HepG2 (cell line): Measurements from ENCODE around the gene CAPS. TPM values are rescaled to one million over a fixed set of nuclear protein-coding genes. Genes with fewer than 3 reads are reported as not detected.

ENCODE experiments used
- GLI4 ChIP-seq: sonication (generic); formaldehyde crosslinking; IDR thresholded peaks from 2 replicates; pipeline ENCODE4 v1.5.1; 2020; ENCODE audit warnings: missing genetic modification reagents, mild to moderate bottlenecking, moderate library complexity, borderline replicate concordance
- KAT7 ChIP-seq: IDR thresholded peaks from 2 replicates; pipeline ENCODE4 v1.6.1; 2018; ENCODE audit warnings: borderline replicate concordance, missing compliant biosample characterization
- NR1H2 ChIP-seq: sonication (generic); formaldehyde crosslinking; IDR thresholded peaks from 2 replicates; pipeline ENCODE4 v1.8.1; 2022; ENCODE audit warnings: low read depth, missing genetic modification reagents, borderline replicate concordance
- PHF8 ChIP-seq: sonication (generic); formaldehyde crosslinking; IDR thresholded peaks from 2 replicates; pipeline ENCODE4 v1.5.0; 2020; ENCODE audit warnings: missing genetic modification reagents
- TGIF2 ChIP-seq: IDR thresholded peaks from 2 replicates; pipeline ENCODE4 v1.6.1; 2016; ENCODE audit warnings: control low read depth, missing compliant biosample characterization
- ZBTB7A ChIP-seq: sonication (generic); formaldehyde crosslinking; IDR thresholded peaks from 2 replicates; pipeline ENCODE4 v1.8.0; 2022; ENCODE audit warnings: mild to moderate bottlenecking, missing genetic modification reagents
- ZFP36L1 ChIP-seq: sonication (generic); formaldehyde crosslinking; IDR thresholded peaks from 2 replicates; pipeline ENCODE4 v1.8.0; 2022; ENCODE audit warnings: mild to moderate bottlenecking, missing genetic modification reagents, moderate library complexity
- ZNF207 ChIP-seq: fragments of 450-650 bp; IDR thresholded peaks from 2 replicates; pipeline ENCODE4 v1.6.1; 2016; ENCODE audit warnings: antibody characterized with exemption, borderline replicate concordance
- ZNF224 ChIP-seq: sonication (generic); formaldehyde crosslinking; IDR thresholded peaks from 2 replicates; pipeline ENCODE4 v1.5.0; 2020; ENCODE audit warnings: mild to moderate bottlenecking, missing genetic modification reagents
- ZNF33A ChIP-seq: sonication (generic); formaldehyde crosslinking; IDR thresholded peaks from 2 replicates; pipeline ENCODE4 v1.5.1; 2020; ENCODE audit warnings: missing genetic modification reagents, mild to moderate bottlenecking, moderate library complexity, borderline replicate concordance
- ZNF558 ChIP-seq: sonication (generic); formaldehyde crosslinking; IDR thresholded peaks from 2 replicates; pipeline ENCODE4 v1.9.0; 2022; ENCODE audit warnings: mild to moderate bottlenecking, missing genetic modification reagents, borderline replicate concordance
- polyA plus RNA-seq, 8 experiments: library from polyadenylated mRNA; depleted of rRNA in 3 of 8; stranded (reverse) in 7 of 8; unstranded in 1 of 8; fragments of >200 nt; fragmentation: Illumina TruSeq in 4 of 8; extraction: Trizol in 4 of 8; gene quantifications; 2 replicates each; pipeline versions ENCODE4 v1.2.1 to v1.2.3, GENCODE V29; 2011 to 2016; ENCODE audit warnings: low read depth in 4 of 8, missing spikeins in 1 of 8, mixed read lengths in 1 of 8; ENCODE audit not compliant: insufficient read depth in 1 of 8
- total RNA-seq, 5 experiments: library from RNA; depleted of rRNA; stranded (reverse); fragments of >200 nt; fragmentation: Illumina TruSeq; extraction: Trizol; gene quantifications; 2 replicates each; pipeline ENCODE4 v1.2.3, GENCODE V29; 2016; ENCODE audit warnings: low read depth in 1 of 5
- TF ChIP-seq, protein P1 (sequence below): IDR thresholded peaks from 2 replicates; pipeline ENCODE4 v1.6.1; 2016
- TF ChIP-seq, protein P2 (sequence below): sonication (generic); formaldehyde crosslinking; IDR thresholded peaks from one replicate; pipeline ENCODE4 v1.5.1; 2020; ENCODE audit warnings: mild to moderate bottlenecking, missing genetic modification reagents; ENCODE audit errors: not compliant biosample characterization
- TF ChIP-seq, protein P3 (sequence below): IDR thresholded peaks from 2 replicates; pipeline ENCODE4 v1.6.1; 2012; ENCODE audit warnings: inconsistent platforms
- TF ChIP-seq, protein P4 (sequence below): sonication (generic); formaldehyde crosslinking; IDR thresholded peaks from 2 replicates; pipeline ENCODE4 v1.9.0; 2022; ENCODE audit warnings: missing genetic modification reagents, mild to moderate bottlenecking, borderline replicate concordance
- TF ChIP-seq, protein P5 (sequence below): sonication (generic); formaldehyde crosslinking; IDR thresholded peaks from 2 replicates; pipeline ENCODE4 v1.5.0; 2020; ENCODE audit warnings: mild to moderate bottlenecking, missing genetic modification reagents, borderline replicate concordance

Gene CAPS
- total and polyA plus RNA-seq, 2 of the 13 experiments (the other 11 are each of a cell fraction or from before 2014, with no cell fraction given), result 3.1 TPM

DNA sequence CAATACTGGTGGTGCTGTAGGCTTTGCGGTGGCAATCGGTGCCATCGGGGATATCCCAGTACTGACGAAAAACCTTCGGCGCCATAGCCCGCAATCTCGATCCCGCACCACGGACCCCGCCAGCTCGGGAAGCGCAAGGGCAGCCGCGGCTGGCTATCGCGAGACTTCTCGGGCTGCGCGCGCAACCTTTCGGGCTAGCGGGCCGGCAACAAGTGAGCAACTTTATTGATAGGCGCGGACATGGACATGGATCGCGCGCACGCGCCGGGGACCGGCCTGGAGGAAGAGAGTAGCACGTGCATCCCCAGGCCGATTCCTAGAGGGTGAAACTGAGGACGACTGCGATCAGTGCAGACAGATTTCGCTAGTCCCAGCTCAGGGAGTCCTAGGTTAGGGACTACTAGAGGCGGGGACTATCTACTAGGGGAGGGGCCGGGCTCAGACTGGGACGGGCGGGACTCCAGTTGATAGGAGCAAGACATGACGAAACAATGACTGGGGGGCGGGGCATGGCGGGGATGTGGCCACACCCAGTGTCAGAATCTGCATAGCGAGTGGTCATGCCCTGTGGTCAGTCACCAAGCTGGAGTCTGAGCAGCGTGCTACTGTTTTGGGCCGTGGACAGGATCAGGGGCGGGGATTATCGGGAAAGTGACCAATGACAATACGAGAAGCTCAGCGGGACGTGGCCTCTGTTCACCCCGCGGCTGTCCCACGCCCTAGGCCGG lies 10.3 kb upstream of the CAPS start, which contains the start of gene NDUFA11 (continued):
- 0 out of 2 replicates have a peak, but pooled peaks have one; percentile 63 for TF ChIP-seq ZNF224 (CRISPR knock-in tag)
- no peak for TF ChIP-seq ZBTB7A (CRISPR knock-in tag)
- TF ChIP-seq KAT7 (CRISPR knock-in tag), result no peak
- no peak; the same call in 1 of the 2 replicates for TF ChIP-seq ZFP36L1 (CRISPR knock-in tag)
- TF ChIP-seq, protein P1, sequence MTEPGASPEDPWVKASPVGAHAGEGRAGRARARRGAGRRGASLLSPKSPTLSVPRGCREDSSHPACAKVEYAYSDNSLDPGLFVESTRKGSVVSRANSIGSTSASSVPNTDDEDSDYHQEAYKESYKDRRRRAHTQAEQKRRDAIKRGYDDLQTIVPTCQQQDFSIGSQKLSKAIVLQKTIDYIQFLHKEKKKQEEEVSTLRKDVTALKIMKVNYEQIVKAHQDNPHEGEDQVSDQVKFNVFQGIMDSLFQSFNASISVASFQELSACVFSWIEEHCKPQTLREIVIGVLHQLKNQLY (CRISPR knock-in tag), result peak; percentile 40; the same call in 1 of the 2 replicates
- peak; percentile 81; the same call in 1 of the 2 replicates for TF ChIP-seq NR1H2 (CRISPR knock-in tag)
- TF ChIP-seq ZNF207, result no peak
- TF ChIP-seq, protein P2, sequence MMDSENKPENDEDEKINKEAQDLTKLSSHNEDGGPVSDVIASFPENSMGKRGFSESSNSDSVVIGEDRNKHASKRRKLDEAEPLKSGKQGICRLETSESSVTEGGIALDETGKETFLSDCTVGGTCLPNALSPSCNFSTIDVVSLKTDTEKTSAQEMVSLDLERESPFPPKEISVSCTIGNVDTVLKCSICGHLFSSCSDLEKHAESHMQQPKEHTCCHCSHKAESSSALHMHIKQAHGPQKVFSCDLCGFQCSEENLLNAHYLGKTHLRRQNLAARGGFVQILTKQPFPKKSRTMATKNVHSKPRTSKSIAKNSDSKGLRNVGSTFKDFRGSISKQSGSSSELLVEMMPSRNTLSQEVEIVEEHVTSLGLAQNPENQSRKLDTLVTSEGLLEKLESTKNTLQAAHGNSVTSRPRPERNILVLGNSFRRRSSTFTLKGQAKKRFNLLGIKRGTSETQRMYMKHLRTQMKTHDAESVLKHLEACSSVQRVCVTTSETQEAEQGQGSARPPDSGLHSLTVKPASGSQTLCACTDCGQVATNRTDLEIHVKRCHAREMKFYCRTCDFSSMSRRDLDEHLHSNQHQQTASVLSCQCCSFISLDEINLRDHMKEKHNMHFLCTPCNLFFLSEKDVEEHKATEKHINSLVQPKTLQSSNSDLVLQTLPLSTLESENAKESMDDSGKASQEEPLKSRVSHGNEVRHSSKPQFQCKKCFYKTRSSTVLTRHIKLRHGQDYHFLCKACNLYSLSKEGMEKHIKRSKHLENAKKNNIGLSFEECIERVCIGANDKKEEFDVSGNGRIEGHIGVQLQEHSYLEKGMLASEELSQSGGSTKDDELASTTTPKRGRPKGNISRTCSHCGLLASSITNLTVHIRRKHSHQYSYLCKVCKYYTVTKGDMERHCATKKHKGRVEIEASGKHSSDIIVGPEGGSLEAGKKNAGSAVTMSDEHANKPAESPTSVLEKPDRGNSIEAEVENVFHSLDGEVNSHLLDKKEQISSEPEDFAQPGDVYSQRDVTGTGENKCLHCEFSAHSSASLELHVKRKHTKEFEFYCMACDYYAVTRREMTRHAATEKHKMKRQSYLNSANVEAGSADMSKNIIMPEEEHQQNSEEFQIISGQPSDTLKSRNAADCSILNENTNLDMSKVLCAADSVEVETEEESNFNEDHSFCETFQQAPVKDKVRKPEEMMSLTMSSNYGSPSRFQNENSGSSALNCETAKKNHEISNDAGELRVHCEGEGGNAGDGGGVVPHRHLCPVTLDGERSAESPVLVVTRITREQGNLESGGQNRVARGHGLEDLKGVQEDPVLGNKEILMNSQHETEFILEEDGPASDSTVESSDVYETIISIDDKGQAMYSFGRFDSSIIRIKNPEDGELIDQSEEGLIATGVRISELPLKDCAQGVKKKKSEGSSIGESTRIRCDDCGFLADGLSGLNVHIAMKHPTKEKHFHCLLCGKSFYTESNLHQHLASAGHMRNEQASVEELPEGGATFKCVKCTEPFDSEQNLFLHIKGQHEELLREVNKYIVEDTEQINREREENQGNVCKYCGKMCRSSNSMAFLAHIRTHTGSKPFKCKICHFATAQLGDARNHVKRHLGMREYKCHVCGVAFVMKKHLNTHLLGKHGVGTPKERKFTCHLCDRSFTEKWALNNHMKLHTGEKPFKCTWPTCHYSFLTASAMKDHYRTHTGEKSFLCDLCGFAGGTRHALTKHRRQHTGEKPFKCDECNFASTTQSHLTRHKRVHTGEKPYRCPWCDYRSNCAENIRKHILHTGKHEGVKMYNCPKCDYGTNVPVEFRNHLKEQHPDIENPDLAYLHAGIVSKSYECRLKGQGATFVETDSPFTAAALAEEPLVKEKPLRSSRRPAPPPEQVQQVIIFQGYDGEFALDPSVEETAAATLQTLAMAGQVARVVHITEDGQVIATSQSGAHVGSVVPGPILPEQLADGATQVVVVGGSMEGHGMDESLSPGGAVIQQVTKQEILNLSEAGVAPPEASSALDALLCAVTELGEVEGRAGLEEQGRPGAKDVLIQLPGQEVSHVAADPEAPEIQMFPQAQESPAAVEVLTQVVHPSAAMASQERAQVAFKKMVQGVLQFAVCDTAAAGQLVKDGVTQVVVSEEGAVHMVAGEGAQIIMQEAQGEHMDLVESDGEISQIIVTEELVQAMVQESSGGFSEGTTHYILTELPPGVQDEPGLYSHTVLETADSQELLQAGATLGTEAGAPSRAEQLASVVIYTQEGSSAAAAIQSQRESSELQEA, result peak; percentile 21
- peak; percentile 93 for TF ChIP-seq ZNF33A (CRISPR knock-in tag)
- TF ChIP-seq GLI4, result peak; percentile 81; the same call in 1 of the 2 replicates
- TF ChIP-seq ZNF558 (CRISPR knock-in tag), result peak; percentile 38; the same call in 1 of the 2 replicates
- TF ChIP-seq, protein P3, sequence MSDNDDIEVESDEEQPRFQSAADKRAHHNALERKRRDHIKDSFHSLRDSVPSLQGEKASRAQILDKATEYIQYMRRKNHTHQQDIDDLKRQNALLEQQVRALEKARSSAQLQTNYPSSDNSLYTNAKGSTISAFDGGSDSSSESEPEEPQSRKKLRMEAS, result peak; percentile 96
- TF ChIP-seq TGIF2 (CRISPR knock-in tag), result 0 out of 2 replicates have a peak, but pooled peaks have one; percentile 35
- peak; percentile 88 for TF ChIP-seq PHF8 (CRISPR knock-in tag)
- TF ChIP-seq, protein P4, sequence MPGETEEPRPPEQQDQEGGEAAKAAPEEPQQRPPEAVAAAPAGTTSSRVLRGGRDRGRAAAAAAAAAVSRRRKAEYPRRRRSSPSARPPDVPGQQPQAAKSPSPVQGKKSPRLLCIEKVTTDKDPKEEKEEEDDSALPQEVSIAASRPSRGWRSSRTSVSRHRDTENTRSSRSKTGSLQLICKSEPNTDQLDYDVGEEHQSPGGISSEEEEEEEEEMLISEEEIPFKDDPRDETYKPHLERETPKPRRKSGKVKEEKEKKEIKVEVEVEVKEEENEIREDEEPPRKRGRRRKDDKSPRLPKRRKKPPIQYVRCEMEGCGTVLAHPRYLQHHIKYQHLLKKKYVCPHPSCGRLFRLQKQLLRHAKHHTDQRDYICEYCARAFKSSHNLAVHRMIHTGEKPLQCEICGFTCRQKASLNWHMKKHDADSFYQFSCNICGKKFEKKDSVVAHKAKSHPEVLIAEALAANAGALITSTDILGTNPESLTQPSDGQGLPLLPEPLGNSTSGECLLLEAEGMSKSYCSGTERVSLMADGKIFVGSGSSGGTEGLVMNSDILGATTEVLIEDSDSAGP (CRISPR knock-in tag), result peak; percentile 83
- TF ChIP-seq, protein P5, sequence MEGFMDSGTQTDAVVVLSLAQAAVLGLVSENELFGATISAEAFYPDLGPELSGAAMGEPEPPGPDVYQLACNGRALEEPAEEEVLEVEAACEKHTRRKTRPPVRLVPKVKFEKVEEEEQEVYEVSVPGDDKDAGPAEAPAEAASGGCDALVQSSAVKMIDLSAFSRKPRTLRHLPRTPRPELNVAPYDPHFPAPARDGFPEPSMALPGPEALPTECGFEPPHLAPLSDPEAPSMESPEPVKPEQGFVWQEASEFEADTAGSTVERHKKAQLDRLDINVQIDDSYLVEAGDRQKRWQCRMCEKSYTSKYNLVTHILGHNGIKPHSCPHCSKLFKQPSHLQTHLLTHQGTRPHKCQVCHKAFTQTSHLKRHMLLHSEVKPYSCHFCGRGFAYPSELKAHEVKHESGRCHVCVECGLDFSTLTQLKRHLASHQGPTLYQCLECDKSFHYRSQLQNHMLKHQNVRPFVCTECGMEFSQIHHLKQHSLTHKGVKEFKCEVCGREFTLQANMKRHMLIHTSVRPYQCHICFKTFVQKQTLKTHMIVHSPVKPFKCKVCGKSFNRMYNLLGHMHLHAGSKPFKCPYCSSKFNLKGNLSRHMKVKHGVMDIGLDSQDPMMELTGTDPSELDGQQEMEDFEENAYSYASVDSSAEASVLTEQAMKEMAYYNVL (CRISPR knock-in tag), result no peak
